ENCODE measurements around the gene COL24A1.
"Not testable (repeated sequence)": the region's sequence is repeated elsewhere in the genome, so short reads cannot be mapped to it uniquely, and the experiment has no call there.

The COL24A1 gene

GRCh38 chr1:85846706-85847105 lies 309.9 kb downstream of the COL24A1 start:
- Histone ChIP-seq H3K27ac (ENCODE audit: insufficient read depth, low read length, poor library complexity, severe bottlenecking) (no peak overlapping the region), H3K9me3 (ENCODE audit: control insufficient read depth, low read length) (no peaks in the 10 kb centered on the region), H3K27me3 (replicated peaks; ENCODE audit: control insufficient read depth, insufficient read depth, low read length, poor library complexity, severe bottlenecking) (no peaks in the 10 kb centered on the region), H3K4me1 (ENCODE audit: control insufficient read depth, insufficient read depth, low read length, poor library complexity, severe bottlenecking) (no peaks in the 10 kb centered on the region), H3K36me3 (ENCODE audit: control insufficient read depth, insufficient read depth, low read length) (no peaks in the 10 kb centered on the region), H3K4me3 (ENCODE audit: insufficient read depth, low read depth, low read length, poor library complexity, severe bottlenecking) (no peak overlapping the region)
- no peak for DNase-seq

- no peaks in the 10 kb centered on the region for H3K27me3 ChIP-seq (replicated peaks; ENCODE audit: control insufficient read depth, insufficient read depth, low read length, poor library complexity, severe bottlenecking)
- H3K4me3 ChIP-seq (ENCODE audit: insufficient read depth, low read depth, low read length, poor library complexity, severe bottlenecking), result no peak overlapping the region
- no peaks in the 10 kb centered on the region for H3K9me3 ChIP-seq (ENCODE audit: control insufficient read depth, low read length)
- no peak overlapping the region for H3K27ac ChIP-seq (ENCODE audit: insufficient read depth, low read length, poor library complexity, severe bottlenecking)
- H3K36me3 ChIP-seq (ENCODE audit: control insufficient read depth, insufficient read depth, low read length), result no peaks in the 10 kb centered on the region
- H3K4me1 ChIP-seq (ENCODE audit: control insufficient read depth, insufficient read depth, low read length, poor library complexity, severe bottlenecking), result no peaks in the 10 kb centered on the region
- no peak for DNase-seq
Measured at GRCh38 chr1:85839459-85839858, 317.1 kb downstream of the COL24A1 start.

- no peaks in the 10 kb centered on the region for H3K27me3 ChIP-seq (replicated peaks; ENCODE audit: control insufficient read depth, insufficient read depth, low read length, poor library complexity, severe bottlenecking)
- H3K4me3 ChIP-seq (ENCODE audit: insufficient read depth, low read depth, low read length, poor library complexity, severe bottlenecking), result no peak overlapping the region
- H3K4me1 ChIP-seq (ENCODE audit: control insufficient read depth, insufficient read depth, low read length, poor library complexity, severe bottlenecking), result no peaks in the 10 kb centered on the region
- H3K9me3 ChIP-seq (ENCODE audit: control insufficient read depth, low read length), result no peaks in the 10 kb centered on the region
- H3K27ac ChIP-seq (ENCODE audit: insufficient read depth, low read length, poor library complexity, severe bottlenecking), result no peak overlapping the region
- no peaks in the 10 kb centered on the region for H3K36me3 ChIP-seq (ENCODE audit: control insufficient read depth, insufficient read depth, low read length)
- no peak for DNase-seq
Measured at GRCh38 chr1:85838238-85838637, 318.3 kb downstream of the COL24A1 start.

GRCh38 chr1:85836736-85837135 lies 319.8 kb downstream of the COL24A1 start:
- H3K36me3 ChIP-seq (ENCODE audit: control insufficient read depth, insufficient read depth, low read length), result no peaks in the 10 kb centered on the region
- no peaks in the 10 kb centered on the region for H3K27me3 ChIP-seq (replicated peaks; ENCODE audit: control insufficient read depth, insufficient read depth, low read length, poor library complexity, severe bottlenecking)
- no peak overlapping the region for H3K4me3 ChIP-seq (ENCODE audit: insufficient read depth, low read depth, low read length, poor library complexity, severe bottlenecking)
- H3K27ac ChIP-seq (ENCODE audit: insufficient read depth, low read length, poor library complexity, severe bottlenecking), result no peak overlapping the region
- H3K9me3 ChIP-seq (ENCODE audit: control insufficient read depth, low read length), result no peaks in the 10 kb centered on the region
- H3K4me1 ChIP-seq (ENCODE audit: control insufficient read depth, insufficient read depth, low read length, poor library complexity, severe bottlenecking), result no peaks in the 10 kb centered on the region
- no peak for DNase-seq

- H3K4me1 ChIP-seq (ENCODE audit: control insufficient read depth, insufficient read depth, low read length, poor library complexity, severe bottlenecking); H3K9me3 ChIP-seq (ENCODE audit: control insufficient read depth, low read length); H3K27ac ChIP-seq (ENCODE audit: insufficient read depth, low read length, poor library complexity, severe bottlenecking); H3K27me3 ChIP-seq (replicated peaks; ENCODE audit: control insufficient read depth, insufficient read depth, low read length, poor library complexity, severe bottlenecking); H3K36me3 ChIP-seq (ENCODE audit: control insufficient read depth, insufficient read depth, low read length); DNase-seq; H3K4me3 ChIP-seq (ENCODE audit: insufficient read depth, low read depth, low read length, poor library complexity, severe bottlenecking): not testable (repeated sequence)
Measured at GRCh38 chr1:85833165-85833564, 323.4 kb downstream of the COL24A1 start.

- H3K9me3 ChIP-seq (ENCODE audit: control insufficient read depth, low read length), result no peaks in the 10 kb centered on the region
- H3K27me3 ChIP-seq (replicated peaks; ENCODE audit: control insufficient read depth, insufficient read depth, low read length, poor library complexity, severe bottlenecking), result no peaks in the 10 kb centered on the region
- H3K4me1 ChIP-seq (ENCODE audit: control insufficient read depth, insufficient read depth, low read length, poor library complexity, severe bottlenecking), result no peaks in the 10 kb centered on the region
- no peak for DNase-seq
- H3K36me3 ChIP-seq (ENCODE audit: control insufficient read depth, insufficient read depth, low read length), result no peaks in the 10 kb centered on the region
- no peak overlapping the region for H3K27ac ChIP-seq (ENCODE audit: insufficient read depth, low read length, poor library complexity, severe bottlenecking)
- H3K4me3 ChIP-seq (ENCODE audit: insufficient read depth, low read depth, low read length, poor library complexity, severe bottlenecking), result no peak overlapping the region
Measured at GRCh38 chr1:85830837-85831236, 325.7 kb downstream of the COL24A1 start.

DNA sequence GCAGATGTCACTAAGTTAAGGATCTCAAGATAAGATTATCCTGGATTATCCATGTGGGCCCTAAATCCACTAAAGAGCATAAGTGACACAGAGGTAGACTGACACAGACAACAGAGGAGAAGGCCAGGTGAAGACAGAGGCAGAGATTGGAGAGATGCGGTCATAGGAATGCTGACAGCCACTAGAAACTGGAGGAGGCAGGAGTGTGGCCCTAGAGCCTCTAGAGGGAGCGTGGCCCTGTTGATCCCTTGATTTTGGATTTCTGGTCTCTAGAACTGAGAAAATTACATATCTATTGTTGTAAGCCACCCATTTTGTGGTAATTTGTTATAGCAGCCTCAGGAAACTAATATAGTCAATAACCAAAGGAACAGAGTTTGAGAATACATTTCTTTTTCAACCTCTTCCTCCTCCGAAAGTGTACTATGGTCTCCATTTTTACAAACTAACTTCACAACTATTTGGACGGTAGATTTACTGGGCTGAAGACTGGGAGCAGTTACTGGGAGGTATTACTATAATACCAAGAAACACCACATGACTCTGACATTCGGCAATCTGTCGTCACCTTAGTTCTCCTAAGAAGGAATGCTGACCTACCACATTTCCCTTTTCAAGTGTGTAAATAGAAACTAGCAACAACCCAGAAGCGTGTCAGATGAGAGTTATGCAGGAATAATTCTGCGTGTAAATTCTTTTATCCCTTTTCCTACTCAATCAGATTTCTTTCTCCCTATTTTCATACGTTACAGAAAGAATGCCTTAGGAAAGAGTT lies 332.3 kb downstream of the COL24A1 start:
- Histone ChIP-seq H3K4me1 (ENCODE audit: control insufficient read depth, insufficient read depth, low read length, poor library complexity, severe bottlenecking) (no peaks in the 10 kb centered on the region), H3K27ac (ENCODE audit: insufficient read depth, low read length, poor library complexity, severe bottlenecking) (no peak overlapping the region), H3K27me3 (replicated peaks; ENCODE audit: control insufficient read depth, insufficient read depth, low read length, poor library complexity, severe bottlenecking) (no peaks in the 10 kb centered on the region), H3K4me3 (ENCODE audit: insufficient read depth, low read depth, low read length, poor library complexity, severe bottlenecking) (no peak overlapping the region), H3K36me3 (ENCODE audit: control insufficient read depth, insufficient read depth, low read length) (no peaks in the 10 kb centered on the region), H3K9me3 (ENCODE audit: control insufficient read depth, low read length) (no peaks in the 10 kb centered on the region)
- DNase-seq, result no peak

DNA sequence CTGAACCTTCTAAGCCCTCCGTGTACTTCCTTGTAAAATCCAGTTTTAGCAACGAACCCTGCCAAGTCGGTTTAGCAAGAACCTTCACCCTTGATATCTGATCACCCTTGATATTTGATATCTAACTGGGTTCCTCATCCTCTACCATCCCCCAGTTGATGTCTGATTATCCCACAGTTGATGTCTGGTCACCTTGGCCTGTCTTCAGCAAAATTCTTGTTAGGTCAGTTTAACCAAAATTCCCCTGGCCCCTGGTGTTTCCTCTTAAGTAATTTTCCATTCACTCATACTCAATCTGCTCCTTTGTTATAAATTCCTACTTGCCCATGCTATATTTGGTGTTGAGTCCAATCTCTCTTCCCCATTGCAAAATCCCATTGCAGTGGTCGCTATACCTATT lies 333.9 kb downstream of the COL24A1 start:
- no peaks in the 10 kb centered on the region for H3K4me1 ChIP-seq (ENCODE audit: control insufficient read depth, insufficient read depth, low read length, poor library complexity, severe bottlenecking)
- no peak overlapping the region for H3K27ac ChIP-seq (ENCODE audit: insufficient read depth, low read length, poor library complexity, severe bottlenecking)
- H3K9me3 ChIP-seq (ENCODE audit: control insufficient read depth, low read length), result no peaks in the 10 kb centered on the region
- no peak for DNase-seq
- H3K27me3 ChIP-seq (replicated peaks; ENCODE audit: control insufficient read depth, insufficient read depth, low read length, poor library complexity, severe bottlenecking), result no peaks in the 10 kb centered on the region
- H3K36me3 ChIP-seq (ENCODE audit: control insufficient read depth, insufficient read depth, low read length), result no peaks in the 10 kb centered on the region
- H3K4me3 ChIP-seq (ENCODE audit: insufficient read depth, low read depth, low read length, poor library complexity, severe bottlenecking), result no peak overlapping the region

DNA sequence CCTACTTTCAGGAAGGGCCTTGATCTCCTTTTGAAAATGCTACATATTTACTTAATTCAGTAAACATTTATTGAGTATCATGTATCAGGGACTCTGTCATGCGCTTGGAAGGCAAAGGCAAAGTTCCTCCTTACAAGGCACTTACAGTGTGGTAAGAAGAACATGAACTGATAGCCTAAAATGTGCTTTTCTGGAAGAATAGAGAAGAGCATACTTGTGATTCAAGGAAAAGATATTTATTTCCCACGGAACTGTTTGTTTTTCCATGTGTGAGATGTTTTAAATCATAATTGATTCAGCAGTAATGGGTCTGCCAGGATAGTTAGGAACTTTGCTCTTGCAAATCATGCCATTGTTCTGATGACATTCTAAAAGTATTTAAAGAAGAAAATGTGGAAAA lies 338.2 kb downstream of the COL24A1 start:
- Histone ChIP-seq H3K27me3 (replicated peaks; ENCODE audit: control insufficient read depth, insufficient read depth, low read length, poor library complexity, severe bottlenecking) (no peaks in the 10 kb centered on the region), H3K4me1 (ENCODE audit: control insufficient read depth, insufficient read depth, low read length, poor library complexity, severe bottlenecking) (no peaks in the 10 kb centered on the region), H3K36me3 (ENCODE audit: control insufficient read depth, insufficient read depth, low read length) (no peaks in the 10 kb centered on the region), H3K27ac (ENCODE audit: insufficient read depth, low read length, poor library complexity, severe bottlenecking) (no peak overlapping the region), H3K9me3 (ENCODE audit: control insufficient read depth, low read length) (no peaks in the 10 kb centered on the region), H3K4me3 (ENCODE audit: insufficient read depth, low read depth, low read length, poor library complexity, severe bottlenecking) (no peak overlapping the region)
- DNase-seq, result no peak

- no peak overlapping the region for H3K27ac ChIP-seq (ENCODE audit: insufficient read depth, low read length, poor library complexity, severe bottlenecking)
- DNase-seq, result no peak
- no peaks in the 10 kb centered on the region for H3K27me3 ChIP-seq (replicated peaks; ENCODE audit: control insufficient read depth, insufficient read depth, low read length, poor library complexity, severe bottlenecking)
- no peaks in the 10 kb centered on the region for H3K9me3 ChIP-seq (ENCODE audit: control insufficient read depth, low read length)
- H3K36me3 ChIP-seq (ENCODE audit: control insufficient read depth, insufficient read depth, low read length), result no peaks in the 10 kb centered on the region
- H3K4me1 ChIP-seq (ENCODE audit: control insufficient read depth, insufficient read depth, low read length, poor library complexity, severe bottlenecking), result no peaks in the 10 kb centered on the region
- no peak overlapping the region for H3K4me3 ChIP-seq (ENCODE audit: insufficient read depth, low read depth, low read length, poor library complexity, severe bottlenecking)
Measured at GRCh38 chr1:85816606-85817005, 340.0 kb downstream of the COL24A1 start.

Data from effector memory CD4-positive, alpha-beta T cell (primary cell).